ENCODE data around the gene CARD10. TPM values are rescaled to one million over a fixed set of nuclear protein-coding genes. Genes with fewer than 3 reads are reported as not detected.
"Not testable (repeated sequence)": the region's sequence is repeated elsewhere in the genome, so short reads cannot be mapped to it uniquely, and the experiment has no call there.

The CARD10 gene
- total RNA-seq, 2 donors from 2014 or later = 4.2 to 5.8 TPM

DNA sequence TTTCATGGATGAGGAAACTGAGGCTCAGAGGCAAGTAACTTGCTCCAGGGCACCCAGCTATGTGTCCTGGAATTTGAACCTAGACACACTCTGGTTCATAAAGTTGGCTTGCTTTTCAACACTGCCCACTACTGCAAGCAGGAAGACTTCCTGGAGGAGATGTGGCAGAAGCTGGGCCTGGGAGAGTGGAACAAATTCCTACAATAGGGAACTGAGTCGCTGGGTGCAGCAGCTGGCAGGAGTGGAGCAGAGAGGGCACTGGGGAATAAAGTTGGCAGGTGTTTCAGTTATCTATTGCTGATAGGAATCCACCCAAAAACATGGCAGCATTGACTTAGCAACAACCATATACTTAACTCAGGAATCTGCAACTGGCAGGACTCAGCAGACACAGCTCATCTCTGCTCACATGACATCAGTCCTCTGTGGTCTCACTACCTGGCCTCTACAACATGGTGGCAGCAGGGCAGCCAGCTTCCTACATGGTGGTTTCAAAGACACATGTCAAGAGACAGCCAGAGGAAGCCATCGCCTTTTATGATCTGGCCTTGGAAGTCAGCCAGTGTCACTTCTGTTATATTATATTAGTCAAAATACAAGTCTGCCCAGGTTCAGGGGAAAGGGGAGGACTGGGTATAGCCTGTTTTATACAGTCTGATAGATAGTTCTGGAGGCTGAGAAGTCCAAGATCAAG is 10.6 kb upstream of the CARD10 start:
- no peak overlapping the region for H3K4me3 ChIP-seq
- H3K27me3 ChIP-seq = no peaks in the 10 kb centered on the region
- TF ChIP-seq, protein P1, sequence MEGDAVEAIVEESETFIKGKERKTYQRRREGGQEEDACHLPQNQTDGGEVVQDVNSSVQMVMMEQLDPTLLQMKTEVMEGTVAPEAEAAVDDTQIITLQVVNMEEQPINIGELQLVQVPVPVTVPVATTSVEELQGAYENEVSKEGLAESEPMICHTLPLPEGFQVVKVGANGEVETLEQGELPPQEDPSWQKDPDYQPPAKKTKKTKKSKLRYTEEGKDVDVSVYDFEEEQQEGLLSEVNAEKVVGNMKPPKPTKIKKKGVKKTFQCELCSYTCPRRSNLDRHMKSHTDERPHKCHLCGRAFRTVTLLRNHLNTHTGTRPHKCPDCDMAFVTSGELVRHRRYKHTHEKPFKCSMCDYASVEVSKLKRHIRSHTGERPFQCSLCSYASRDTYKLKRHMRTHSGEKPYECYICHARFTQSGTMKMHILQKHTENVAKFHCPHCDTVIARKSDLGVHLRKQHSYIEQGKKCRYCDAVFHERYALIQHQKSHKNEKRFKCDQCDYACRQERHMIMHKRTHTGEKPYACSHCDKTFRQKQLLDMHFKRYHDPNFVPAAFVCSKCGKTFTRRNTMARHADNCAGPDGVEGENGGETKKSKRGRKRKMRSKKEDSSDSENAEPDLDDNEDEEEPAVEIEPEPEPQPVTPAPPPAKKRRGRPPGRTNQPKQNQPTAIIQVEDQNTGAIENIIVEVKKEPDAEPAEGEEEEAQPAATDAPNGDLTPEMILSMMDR (IDR thresholded peaks at IDR 0.05) = no peak
- no peak overlapping the region for H3K27ac ChIP-seq
- H3K4me1 ChIP-seq = peaks cover 0 to 13% of the 10 kb centered on the region in 2 donors
- H3K36me3 ChIP-seq = no peaks in the 10 kb centered on the region
- H3K9me3 ChIP-seq = no peaks in the 10 kb centered on the region
- DNase-seq (ENCODE audit: low spot score) = no peak

DNA sequence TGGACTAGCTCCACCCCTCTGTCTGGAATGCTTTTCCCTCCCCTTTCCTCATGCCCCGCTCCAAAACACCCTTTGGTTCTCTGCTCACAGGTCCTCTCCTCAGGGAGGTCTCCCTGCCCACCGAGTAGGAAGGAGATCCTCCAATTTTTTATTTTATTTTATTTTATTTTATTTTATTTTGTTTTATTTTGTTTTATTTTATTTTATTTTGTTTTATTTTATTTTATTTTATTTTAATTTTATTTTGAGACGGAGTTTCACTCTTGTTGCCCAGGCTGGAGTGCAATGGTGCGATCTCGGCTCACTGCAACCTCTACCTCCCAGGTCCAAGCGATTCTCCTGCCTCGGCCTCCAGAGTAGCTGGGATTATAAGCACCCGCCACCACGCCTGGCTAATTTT is 8.7 kb upstream of the CARD10 start:
- not testable (repeated sequence) for H3K9me3 ChIP-seq; H3K27me3 ChIP-seq; H3K27ac ChIP-seq; H3K4me3 ChIP-seq; H3K36me3 ChIP-seq; DNase-seq (ENCODE audit: low spot score)
- peaks cover 0 to 14% of the 10 kb centered on the region in 2 donors for H3K4me1 ChIP-seq

DNA sequence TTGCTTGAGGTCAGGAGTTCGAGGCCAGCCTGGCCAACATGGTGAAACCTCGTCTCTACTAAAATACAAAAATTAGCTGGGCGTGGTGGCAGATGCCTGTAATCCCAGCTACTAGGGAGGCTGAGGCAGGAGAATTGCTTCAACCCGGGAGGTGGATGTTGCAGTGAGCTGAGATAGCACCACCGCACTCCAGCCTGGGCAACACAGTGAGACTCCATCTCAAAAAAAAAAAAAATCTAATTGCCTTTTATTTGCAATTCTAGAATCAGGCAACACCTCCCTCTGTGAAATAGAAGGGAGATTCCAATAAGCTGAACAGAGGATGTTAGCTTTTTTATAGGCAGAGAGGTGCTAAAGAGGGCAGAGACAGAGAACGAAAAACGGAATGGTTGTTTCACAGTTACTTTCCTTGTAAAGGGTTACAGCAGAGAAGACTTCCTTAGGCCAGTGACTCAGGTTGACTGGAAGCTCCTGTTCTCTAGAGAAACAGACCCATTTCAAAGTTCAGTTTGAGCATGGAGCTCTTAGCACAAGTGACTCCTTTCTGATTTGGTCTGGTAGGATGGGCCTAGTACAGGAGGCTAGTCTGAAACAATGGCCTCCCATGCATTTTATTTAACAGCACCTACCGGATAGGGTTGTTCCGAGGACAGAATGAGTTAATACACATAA is 8.0 kb upstream of the CARD10 start:
- not testable (repeated sequence) for DNase-seq (ENCODE audit: low spot score); H3K27ac ChIP-seq; H3K4me3 ChIP-seq

DNA sequence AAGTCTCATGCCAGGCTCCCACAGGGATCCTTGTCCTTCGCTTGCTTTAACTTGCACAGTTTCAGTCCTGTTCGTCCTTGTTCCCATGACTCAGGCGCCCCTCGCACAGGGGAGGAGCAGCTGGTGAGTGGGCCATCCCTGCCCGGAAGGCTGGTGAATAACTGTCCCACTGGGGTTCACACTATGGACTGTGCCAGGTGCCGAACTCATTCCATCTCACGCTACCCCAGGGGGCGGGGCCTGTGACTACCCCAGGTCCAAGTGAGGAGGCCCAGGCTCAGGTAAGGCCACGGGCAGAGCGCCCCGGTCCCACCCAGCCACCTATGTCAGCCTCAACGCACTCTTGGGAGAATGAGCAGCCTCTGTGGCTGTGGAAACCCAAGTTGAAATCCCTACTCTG is 7.2 kb upstream of the CARD10 start:
- no peaks in the 10 kb centered on the region for H3K27me3 ChIP-seq
- TF ChIP-seq, protein P1 (IDR thresholded peaks at IDR 0.05) = no peak
- no peaks in the 10 kb centered on the region for H3K36me3 ChIP-seq
- H3K4me1 ChIP-seq = peaks cover 0 to 14% of the 10 kb centered on the region in 2 donors
- no peak for DNase-seq (ENCODE audit: low spot score)
- H3K4me3 ChIP-seq = no peak overlapping the region
- H3K9me3 ChIP-seq = no peaks in the 10 kb centered on the region
- no peak overlapping the region for H3K27ac ChIP-seq

More for the DNA sequence above, 8.0 kb upstream of the CARD10 start:
- H3K4me1 ChIP-seq = peaks cover 0 to 14% of the 10 kb centered on the region in 2 donors
- not testable (repeated sequence) for H3K36me3 ChIP-seq, H3K27me3 ChIP-seq, H3K9me3 ChIP-seq

DNA sequence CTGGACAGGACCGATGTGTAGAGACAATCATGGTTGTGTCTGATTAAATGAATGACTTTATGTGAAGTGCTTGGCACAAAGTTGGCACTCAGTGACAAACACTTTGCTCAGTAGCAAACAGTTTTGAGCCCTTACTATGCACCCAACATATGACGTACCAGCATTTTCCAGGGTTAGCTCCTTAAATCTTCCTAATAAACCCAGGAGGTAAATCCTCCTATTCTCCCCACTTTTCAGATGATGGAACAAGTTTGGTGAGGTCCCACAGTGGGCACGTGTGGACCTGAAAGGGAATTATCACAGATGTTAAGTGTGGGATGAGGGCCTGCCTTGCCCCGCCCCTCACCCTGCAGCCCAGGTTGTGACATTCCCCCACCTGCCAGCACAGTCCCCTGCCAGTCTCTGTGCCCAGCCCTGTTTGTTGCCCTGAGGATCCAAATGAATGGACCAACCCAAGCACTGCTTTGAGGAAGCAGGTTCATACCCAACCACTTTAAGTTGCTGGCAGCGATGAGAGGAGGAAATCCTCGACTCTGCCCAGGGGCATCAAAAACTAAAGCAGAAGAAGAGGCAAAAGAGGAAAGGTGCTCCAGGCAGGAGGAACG is 6.6 kb upstream of the CARD10 start:
- TF ChIP-seq, protein P1 (IDR thresholded peaks at IDR 0.05) = no peak
- no peak overlapping the region for H3K4me3 ChIP-seq
- no peaks in the 10 kb centered on the region for H3K27me3 ChIP-seq
- DNase-seq (ENCODE audit: low spot score) = no peak
- no peaks in the 10 kb centered on the region for H3K36me3 ChIP-seq
- H3K9me3 ChIP-seq = no peaks in the 10 kb centered on the region
- H3K27ac ChIP-seq = no peak overlapping the region
- H3K4me1 ChIP-seq = peaks cover 0 to 19% of the 10 kb centered on the region in 2 donors

DNA sequence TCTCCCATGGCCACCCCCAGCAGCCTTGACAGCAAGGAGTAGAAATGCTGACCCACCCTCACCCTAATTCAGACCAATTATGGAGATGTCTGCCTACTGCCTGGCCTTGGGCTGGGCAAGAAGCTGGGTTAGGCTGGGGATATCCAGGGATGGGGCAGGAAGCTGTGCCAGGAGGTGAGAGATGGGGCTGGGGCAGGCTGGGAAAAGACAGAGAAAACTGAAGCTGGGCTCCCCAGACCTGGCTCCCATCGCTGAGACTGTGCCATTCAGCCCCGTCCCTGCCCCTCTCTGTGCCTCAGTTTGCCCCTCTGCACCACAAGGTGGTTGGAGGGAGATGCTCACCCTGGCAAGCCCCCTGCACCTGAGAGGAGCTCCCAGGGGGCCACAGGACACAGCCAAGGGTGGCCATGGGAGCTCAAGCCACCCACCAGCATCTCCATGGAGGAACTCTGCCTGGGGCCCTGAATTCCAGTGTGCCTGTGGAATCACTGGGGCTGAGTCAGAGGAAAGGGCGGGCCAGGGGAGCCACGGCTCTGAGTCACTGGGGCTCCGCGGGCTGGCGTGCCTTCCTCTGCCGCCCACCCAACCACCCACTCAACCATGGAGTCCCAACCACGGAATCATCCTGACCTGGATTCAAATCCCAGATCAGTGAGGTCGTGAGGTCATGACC is 6.0 kb upstream of the CARD10 start:
- Histone ChIP-seq H3K4me1 (peaks cover 0 to 25% of the 10 kb centered on the region in 2 donors), H3K36me3 (no peaks in the 10 kb centered on the region), H3K27ac (no peak overlapping the region), H3K4me3 (no peak overlapping the region), H3K27me3 (no peaks in the 10 kb centered on the region), H3K9me3 (no peaks in the 10 kb centered on the region)
- TF ChIP-seq, protein P1 (IDR thresholded peaks at IDR 0.05) = no peak
- no peak for DNase-seq (ENCODE audit: low spot score)

Data from right atrium auricular region (tissue), 2 donors.